Keratinocyte (primary cell): ENCODE measurements around the gene FFAR2.

Experiments
- CTCF ChIP-seq, 3 experiments: IDR thresholded peaks in 1 of 3; conservative IDR thresholded peaks in 1 of 3; optimal IDR thresholded peaks in 1 of 3; 2 replicates in 2 of 3; 3 replicates in 1 of 3; pipeline versions ENCODE3 to v1.5.1; 2011; ENCODE audit warnings: low read length in 3 of 3, mild to moderate bottlenecking in 3 of 3, moderate library complexity in 2 of 3, control low read depth in 1 of 3, inconsistent platforms in 1 of 3; ENCODE audit not compliant: insufficient read depth in 2 of 3; ENCODE audit errors: extremely low read depth in 1 of 3
- EZH2 ChIP-seq: IDR thresholded peaks from one replicate; pipeline ENCODE4 v1.6.1; 2012; ENCODE audit warnings: inconsistent platforms, mild to moderate bottlenecking, low read length, moderate library complexity

DNA sequence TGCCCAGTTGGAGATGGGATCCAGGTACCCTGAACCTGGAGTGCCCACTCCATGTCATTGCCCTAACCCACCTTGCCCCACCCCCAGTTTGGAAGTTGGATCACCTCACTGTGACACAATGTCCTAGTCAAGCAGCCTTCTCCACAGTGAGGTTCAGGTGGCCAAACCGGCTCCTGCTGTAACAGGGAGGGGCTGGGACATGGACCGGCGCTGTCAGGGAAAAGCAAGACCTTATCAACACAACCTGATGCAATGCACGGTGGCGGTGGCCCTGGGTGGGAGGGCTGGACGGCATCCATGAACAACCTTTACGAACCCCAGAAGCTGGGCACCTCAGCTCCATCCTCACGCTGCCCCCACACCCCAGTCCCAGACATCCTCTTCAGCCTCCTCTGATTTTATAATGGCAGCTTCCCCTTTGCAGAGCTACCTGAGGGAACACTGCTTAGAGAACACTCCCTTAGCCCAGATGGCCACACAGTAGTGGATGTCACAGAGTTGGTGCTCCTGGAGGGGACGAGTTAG is 43.8 kb downstream of the FFAR2 start:
- no peak for TF ChIP-seq EZH2
- TF ChIP-seq CTCF (optimal IDR thresholded peaks at IDR 0.05 in 1 of 3, IDR thresholded peaks at IDR 0.05 in 1 of 3, conservative IDR thresholded peaks at IDR 0.05 in 1 of 3; ENCODE audit: extremely low read depth in 1 of 3, insufficient read depth in 2 of 3, low read length in 3 of 3): no peak
